Measurements from ENCODE around the gene MISP3.

Gene MISP3

DNA sequence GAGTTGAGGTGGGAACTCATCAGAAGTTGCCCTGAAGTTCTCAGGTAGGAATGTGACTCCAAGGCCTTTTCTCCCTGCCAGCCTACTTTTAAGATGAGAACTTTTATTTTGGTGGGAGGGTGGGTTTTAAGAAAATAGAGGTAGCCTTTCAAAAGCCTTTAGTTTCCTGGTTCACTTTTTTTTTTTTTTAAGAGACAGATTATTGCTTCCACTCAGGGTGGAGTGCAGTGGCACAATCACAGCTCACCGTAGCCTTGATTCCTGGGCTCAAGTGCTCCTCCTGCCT lies 10.0 kb downstream of the MISP3 start:
- DNase-seq (ENCODE audit: low read depth) = no peak
- no peak overlapping the region for H3K4me3 ChIP-seq (ENCODE audit: low read depth, low read length)
- TF ChIP-seq, protein P1, sequence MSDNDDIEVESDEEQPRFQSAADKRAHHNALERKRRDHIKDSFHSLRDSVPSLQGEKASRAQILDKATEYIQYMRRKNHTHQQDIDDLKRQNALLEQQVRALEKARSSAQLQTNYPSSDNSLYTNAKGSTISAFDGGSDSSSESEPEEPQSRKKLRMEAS (IDR thresholded peaks at IDR 0.05; ENCODE audit: low read depth, low read length) = no peak
- TF ChIP-seq, protein P2, sequence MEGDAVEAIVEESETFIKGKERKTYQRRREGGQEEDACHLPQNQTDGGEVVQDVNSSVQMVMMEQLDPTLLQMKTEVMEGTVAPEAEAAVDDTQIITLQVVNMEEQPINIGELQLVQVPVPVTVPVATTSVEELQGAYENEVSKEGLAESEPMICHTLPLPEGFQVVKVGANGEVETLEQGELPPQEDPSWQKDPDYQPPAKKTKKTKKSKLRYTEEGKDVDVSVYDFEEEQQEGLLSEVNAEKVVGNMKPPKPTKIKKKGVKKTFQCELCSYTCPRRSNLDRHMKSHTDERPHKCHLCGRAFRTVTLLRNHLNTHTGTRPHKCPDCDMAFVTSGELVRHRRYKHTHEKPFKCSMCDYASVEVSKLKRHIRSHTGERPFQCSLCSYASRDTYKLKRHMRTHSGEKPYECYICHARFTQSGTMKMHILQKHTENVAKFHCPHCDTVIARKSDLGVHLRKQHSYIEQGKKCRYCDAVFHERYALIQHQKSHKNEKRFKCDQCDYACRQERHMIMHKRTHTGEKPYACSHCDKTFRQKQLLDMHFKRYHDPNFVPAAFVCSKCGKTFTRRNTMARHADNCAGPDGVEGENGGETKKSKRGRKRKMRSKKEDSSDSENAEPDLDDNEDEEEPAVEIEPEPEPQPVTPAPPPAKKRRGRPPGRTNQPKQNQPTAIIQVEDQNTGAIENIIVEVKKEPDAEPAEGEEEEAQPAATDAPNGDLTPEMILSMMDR (IDR thresholded peaks at IDR 0.05; ENCODE audit: low read depth, low read length) = no peak
- no peak for TF ChIP-seq POLR2A (IDR thresholded peaks at IDR 0.05; ENCODE audit: extremely low read depth, insufficient read length)
- no peak for TF ChIP-seq MYC (IDR thresholded peaks at IDR 0.05; ENCODE audit: low read depth, low read length)

DNA sequence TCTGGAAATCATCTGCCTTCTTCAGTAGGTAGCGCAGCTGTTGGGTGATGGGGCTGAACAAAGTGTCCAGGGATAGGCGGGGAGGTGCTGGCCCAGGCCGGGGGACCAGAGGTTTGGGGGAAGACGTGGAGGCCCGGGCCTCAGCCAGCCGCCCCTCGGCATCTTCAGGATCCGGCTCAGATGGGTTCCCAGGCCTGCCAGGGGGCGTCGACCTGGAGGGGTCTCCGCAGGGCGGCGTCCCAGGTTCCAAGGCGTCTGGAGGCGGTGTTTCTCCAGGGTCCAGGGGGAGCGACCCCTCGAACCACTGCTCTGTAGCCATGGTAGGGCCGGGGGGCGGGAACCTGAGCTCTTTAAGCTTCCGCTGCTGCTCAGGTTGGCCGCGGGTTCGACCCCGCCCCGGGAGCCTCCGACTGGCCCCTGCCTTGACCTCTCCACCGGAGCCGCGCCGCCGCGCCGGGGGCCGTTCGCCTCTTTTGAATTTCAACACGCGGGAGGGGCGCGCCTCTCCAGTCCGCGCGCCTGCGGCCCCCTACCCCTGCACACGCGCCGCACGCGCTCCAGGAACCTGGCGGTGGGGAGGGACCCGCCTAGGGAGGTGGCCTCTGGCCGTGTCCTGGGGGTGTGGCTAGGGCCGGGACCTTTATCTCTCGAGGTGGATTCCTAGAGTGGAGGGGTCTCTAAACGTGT lies 12.9 kb downstream of the MISP3 start, which contains the start of gene C19orf67:
Gene C19orf67, minus strand, starts transcription at position 475 of the 687 bp plus-strand sequence. Its CDS starts 156 bp downstream, at position 319.
- DNase-seq (ENCODE audit: low read depth) = no peak
- no peak within 1 kb of the TSS for H3K4me3 ChIP-seq (ENCODE audit: low read depth, low read length)
- TF ChIP-seq, protein P1 (IDR thresholded peaks at IDR 0.05; ENCODE audit: low read depth, low read length) = no peak
- no peak for TF ChIP-seq MYC (IDR thresholded peaks at IDR 0.05; ENCODE audit: low read depth, low read length)
- TF ChIP-seq, protein P2 (IDR thresholded peaks at IDR 0.05; ENCODE audit: low read depth, low read length) = no peak
- TF ChIP-seq POLR2A (IDR thresholded peaks at IDR 0.05; ENCODE audit: extremely low read depth, insufficient read length) = no peak

DNA sequence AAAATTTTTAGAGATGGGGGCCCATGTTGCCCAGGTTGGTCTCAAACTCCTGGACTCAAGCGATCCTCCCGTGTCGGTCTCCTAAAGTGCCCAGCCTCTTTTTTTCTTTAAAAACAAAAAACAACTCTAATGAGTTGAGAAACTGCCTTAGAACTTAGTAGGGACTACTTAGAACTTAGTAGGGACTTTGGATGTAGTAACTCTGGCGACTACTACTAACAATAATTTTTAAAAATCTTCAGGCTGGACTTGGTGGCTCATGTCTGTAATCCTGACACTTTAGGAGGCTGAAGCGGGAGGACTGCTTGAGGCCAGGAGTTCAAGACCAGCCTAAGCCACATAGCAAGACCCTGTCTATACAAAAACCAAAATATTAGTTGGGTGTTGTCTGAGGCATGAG lies 13.5 kb downstream of the MISP3 start:
- TF ChIP-seq MYC (IDR thresholded peaks at IDR 0.05; ENCODE audit: low read depth, low read length) (no peak), POLR2A (IDR thresholded peaks at IDR 0.05; ENCODE audit: extremely low read depth, insufficient read length) (no peak)
- TF ChIP-seq, protein P2 (IDR thresholded peaks at IDR 0.05; ENCODE audit: low read depth, low read length) = no peak
- TF ChIP-seq, protein P1 (IDR thresholded peaks at IDR 0.05; ENCODE audit: low read depth, low read length) = no peak
- no peak for DNase-seq (ENCODE audit: low read depth)
- no peak overlapping the region for H3K4me3 ChIP-seq (ENCODE audit: low read depth, low read length)

DNA sequence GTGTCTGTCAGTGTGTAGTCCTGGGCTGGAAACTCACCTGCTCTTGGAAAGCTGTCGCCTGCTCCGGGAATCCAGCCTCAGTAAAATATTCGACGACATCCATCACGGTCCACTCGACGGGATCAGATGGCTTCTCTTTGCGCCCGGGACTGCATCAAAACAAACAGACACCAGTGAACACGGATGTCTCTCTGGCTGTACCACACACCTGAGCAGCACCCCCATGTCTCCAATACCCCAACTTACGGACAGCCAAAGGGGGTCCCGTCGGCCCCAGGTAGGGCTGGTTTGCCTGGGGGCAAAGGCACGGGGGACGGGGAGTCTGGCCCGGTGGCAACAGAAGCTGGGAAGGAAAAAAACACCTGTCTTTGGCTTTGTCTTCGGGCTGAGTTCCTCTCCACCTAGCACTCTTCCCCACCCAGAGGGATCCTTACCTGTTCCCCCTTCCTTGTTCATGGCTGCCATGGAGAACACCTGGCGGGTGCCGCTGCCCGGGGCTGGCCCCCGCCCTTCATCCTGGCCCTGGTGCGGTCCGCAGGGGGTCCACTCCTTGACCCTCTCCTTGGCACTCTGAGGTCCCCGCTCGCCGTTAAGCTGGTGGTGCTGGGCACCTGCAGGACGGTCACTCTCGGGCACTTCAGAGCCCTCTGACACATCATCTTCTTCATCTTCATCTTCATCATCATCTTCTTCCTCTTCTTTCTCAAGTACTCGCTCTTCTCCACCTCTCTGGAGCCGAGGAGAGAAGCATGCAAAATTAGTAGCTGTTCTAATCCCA lies 16.2 kb downstream of the MISP3 start:
- peak overlapping the region; percentile 53 for H3K4me3 ChIP-seq (ENCODE audit: low read depth, low read length)
- DNase-seq (ENCODE audit: low read depth) = no peak
- TF ChIP-seq, protein P1 (IDR thresholded peaks at IDR 0.05; ENCODE audit: low read depth, low read length) = no peak
- TF ChIP-seq MYC (IDR thresholded peaks at IDR 0.05; ENCODE audit: low read depth, low read length) = no peak
- no peak for TF ChIP-seq POLR2A (IDR thresholded peaks at IDR 0.05; ENCODE audit: extremely low read depth, insufficient read length)
- TF ChIP-seq, protein P2 (IDR thresholded peaks at IDR 0.05; ENCODE audit: low read depth, low read length) = no peak

DNA sequence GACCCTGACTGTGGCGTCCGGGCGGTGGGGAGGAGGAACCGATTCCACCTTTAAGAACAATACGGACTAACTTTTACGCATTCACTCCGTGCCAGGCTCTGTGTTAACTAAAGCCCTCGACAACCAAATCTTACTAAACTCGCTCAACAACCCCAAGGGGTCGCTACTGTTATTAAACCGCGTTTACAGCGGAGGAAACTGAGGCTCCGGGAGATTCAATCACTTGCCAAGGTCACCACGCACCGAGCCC lies 16.8 kb downstream of the MISP3 start:
- peak; percentile 38 for DNase-seq (ENCODE audit: low read depth)
- H3K4me3 ChIP-seq (ENCODE audit: low read depth, low read length) = peak overlapping the region; percentile 53
- TF ChIP-seq POLR2A (IDR thresholded peaks at IDR 0.05; ENCODE audit: extremely low read depth, insufficient read length) = no peak
- TF ChIP-seq, protein P1 (IDR thresholded peaks at IDR 0.05; ENCODE audit: low read depth, low read length) = no peak
- no peak for TF ChIP-seq MYC (IDR thresholded peaks at IDR 0.05; ENCODE audit: low read depth, low read length)
- TF ChIP-seq, protein P2 (IDR thresholded peaks at IDR 0.05; ENCODE audit: low read depth, low read length) = no peak
